GM12878 (cell line): ENCODE results near the gene ORM2. TPM values are rescaled to one million over a fixed set of nuclear protein-coding genes. Genes with fewer than 3 reads are reported as not detected.
A peak's percentile ranks its signal among the peaks of the same experiment; 100 is the strongest.

Experiments
- ATF7 ChIP-seq: fragments of 450-650 bp; IDR thresholded peaks from 2 replicates; pipeline ENCODE4 v1.6.1; 2016; ENCODE audit warnings: low read depth, mild to moderate bottlenecking
- EED ChIP-seq: sonication (generic); IDR thresholded peaks from 2 replicates; pipeline ENCODE4 v1.6.1; 2016; ENCODE audit warnings: antibody characterized with exemption, low read depth
- ETV6 ChIP-seq, 2 experiments: fragments of 450-650 bp in 1 of 2; IDR thresholded peaks in 1 of 2; conservative IDR thresholded peaks in 1 of 2; 2 replicates each; pipeline ENCODE4 v1.6.1; 2014; ENCODE audit warnings: antibody characterized with exemption in 1 of 2, borderline replicate concordance in 1 of 2, low read depth in 1 of 2, mild to moderate bottlenecking in 1 of 2, moderate library complexity in 1 of 2
- IKZF1 ChIP-seq: fragments of 450-650 bp; conservative IDR thresholded peaks from 2 replicates; pipeline ENCODE4 v1.6.1; 2017; ENCODE audit warnings: antibody characterized with exemption, mild to moderate bottlenecking
- JUND ChIP-seq: IDR thresholded peaks from 2 replicates; pipeline ENCODE4 v1.6.1; 2012; ENCODE audit warnings: low read depth, mild to moderate bottlenecking, low read length, improper control_type of control experiment, moderate library complexity
- KAT2A ChIP-seq: conservative IDR thresholded peaks from 2 replicates; pipeline ENCODE4 v1.6.1; 2011; ENCODE audit warnings: low read depth, low read length; ENCODE audit not compliant: control insufficient read depth
- MXI1 ChIP-seq: fragments of 150-350 bp; IDR thresholded peaks from 2 replicates; pipeline ENCODE4 v1.6.1; 2011; ENCODE audit warnings: low read depth, mild to moderate bottlenecking, inconsistent platforms, low read length, improper control_type of control experiment
- MYC ChIP-seq: IDR thresholded peaks from 2 replicates; pipeline ENCODE4 v1.6.1; 2011; ENCODE audit warnings: mild to moderate bottlenecking, low read length, moderate library complexity, inconsistent platforms; ENCODE audit not compliant: insufficient read depth, insufficient replicate concordance, insufficient read length, severe bottlenecking
- NFIC ChIP-seq: IDR thresholded peaks from 2 replicates; pipeline ENCODE4 v1.6.1; 2012; ENCODE audit warnings: low read depth, mild to moderate bottlenecking, inconsistent platforms, low read length, moderate library complexity
- NR2C1 ChIP-seq: fragments of 450-650 bp; IDR thresholded peaks from 2 replicates; pipeline ENCODE4 v1.6.1; 2017; ENCODE audit warnings: antibody characterized with exemption, mild to moderate bottlenecking, moderate library complexity
- NR2F1 ChIP-seq: fragments of 450-650 bp; conservative IDR thresholded peaks from 2 replicates; pipeline ENCODE4 v1.6.1; 2017; ENCODE audit warnings: mild to moderate bottlenecking
- POU2F2 ChIP-seq: IDR thresholded peaks from 3 replicates; pipeline ENCODE4 v1.6.1; 2011; ENCODE audit warnings: low read depth, mild to moderate bottlenecking, low read length, borderline replicate concordance
- RAD21 ChIP-seq: IDR thresholded peaks from 2 replicates; pipeline ENCODE4 v1.6.1; 2011; ENCODE audit warnings: mild to moderate bottlenecking, low read depth, low read length, moderate library complexity; ENCODE audit not compliant: insufficient read depth
- RBBP5 ChIP-seq: fragments of 200-600 bp; sonication (generic); conservative IDR thresholded peaks from 2 replicates; pipeline ENCODE4 v1.6.1; 2016
- RCOR1 ChIP-seq: conservative IDR thresholded peaks from 2 replicates; pipeline ENCODE4 v1.6.1; 2012; ENCODE audit warnings: low read depth, low read length, improper control_type of control experiment
- SMAD1 ChIP-seq: fragments of 450-650 bp; IDR thresholded peaks from 2 replicates; pipeline ENCODE4 v1.6.1; 2018; ENCODE audit warnings: mild to moderate bottlenecking, low read depth; ENCODE audit not compliant: partially characterized antibody
- SMC3 ChIP-seq: IDR thresholded peaks from 2 replicates; pipeline ENCODE4 v1.6.1; 2011; ENCODE audit warnings: low read length, improper control_type of control experiment, borderline replicate concordance
- SREBF2 ChIP-seq: IDR thresholded peaks from 2 replicates; pipeline ENCODE4 v1.6.1; 2012; ENCODE audit warnings: mild to moderate bottlenecking, low read length
- SUPT20H ChIP-seq: IDR thresholded peaks from 2 replicates; pipeline ENCODE4 v1.6.1; 2011; ENCODE audit warnings: low read depth, mild to moderate bottlenecking, low read length, moderate library complexity, borderline replicate concordance; ENCODE audit not compliant: control insufficient read depth
- TCF12 ChIP-seq: IDR thresholded peaks from 2 replicates; pipeline ENCODE4 v1.6.1; 2011; ENCODE audit warnings: low read depth, mild to moderate bottlenecking, low read length
- TCF3 ChIP-seq: IDR thresholded peaks from 2 replicates; pipeline ENCODE4 v1.6.1; 2012; ENCODE audit warnings: low read depth, mild to moderate bottlenecking, low read length, borderline replicate concordance; ENCODE audit not compliant: insufficient read depth
- ZSCAN29 ChIP-seq: fragments of 450-650 bp; IDR thresholded peaks from 2 replicates; pipeline ENCODE4 v1.6.1; 2017; ENCODE audit warnings: mild to moderate bottlenecking, moderate library complexity
- polyA plus RNA-seq, 11 experiments: library from polyadenylated mRNA; depleted of rRNA in 4 of 11; unstranded in 6 of 11; stranded (reverse) in 5 of 11; fragments of >200 nt; fragmentation: Nextera tagmentation in 4 of 11; fragmentation: Illumina TruSeq in 1 of 11; extraction: Ambion mirVana in 4 of 11; extraction: Trizol in 1 of 11; gene quantifications; 1 replicate in 1 of 11; 2 replicates in 10 of 11; pipeline versions ENCODE4 v1.2.1 to v1.2.3, GENCODE V29; 2011 to 2016; ENCODE audit warnings: inconsistent platforms in 2 of 11, missing spikeins in 2 of 11, low read depth in 1 of 11
- total RNA-seq, 4 experiments: library from RNA; depleted of rRNA in 3 of 4; stranded (reverse); fragments of >200 nt in 3 of 4; fragmentation: Illumina TruSeq in 1 of 4; extraction: Trizol in 1 of 4; gene quantifications; 2 replicates each; pipeline versions ENCODE4 v1.2.1 to v1.2.3, GENCODE V29; 2013 to 2021
- TF ChIP-seq, protein P1 (sequence below): fragments of 450-650 bp; formaldehyde crosslinking; IDR thresholded peaks from 2 replicates; pipeline ENCODE4 v1.4.0; 2022; ENCODE audit warnings: mild to moderate bottlenecking, moderate library complexity
- TF ChIP-seq, protein P2 (sequence below): fragments of 450-650 bp; IDR thresholded peaks from 2 replicates; pipeline ENCODE4 v1.6.1; 2018; ENCODE audit warnings: borderline replicate concordance, mild to moderate bottlenecking; ENCODE audit not compliant: partially characterized antibody
- TF ChIP-seq, protein P3 (sequence below): fragments of 450-650 bp; IDR thresholded peaks from 2 replicates; pipeline ENCODE4 v1.6.1; 2016; ENCODE audit warnings: mild to moderate bottlenecking

The ORM2 gene
- total and polyA plus RNA-seq, 10 of the 15 experiments (the other 5 are each of a cell fraction or from before 2014, with no cell fraction given), result 0.64 TPM; not detected in 9

DNA sequence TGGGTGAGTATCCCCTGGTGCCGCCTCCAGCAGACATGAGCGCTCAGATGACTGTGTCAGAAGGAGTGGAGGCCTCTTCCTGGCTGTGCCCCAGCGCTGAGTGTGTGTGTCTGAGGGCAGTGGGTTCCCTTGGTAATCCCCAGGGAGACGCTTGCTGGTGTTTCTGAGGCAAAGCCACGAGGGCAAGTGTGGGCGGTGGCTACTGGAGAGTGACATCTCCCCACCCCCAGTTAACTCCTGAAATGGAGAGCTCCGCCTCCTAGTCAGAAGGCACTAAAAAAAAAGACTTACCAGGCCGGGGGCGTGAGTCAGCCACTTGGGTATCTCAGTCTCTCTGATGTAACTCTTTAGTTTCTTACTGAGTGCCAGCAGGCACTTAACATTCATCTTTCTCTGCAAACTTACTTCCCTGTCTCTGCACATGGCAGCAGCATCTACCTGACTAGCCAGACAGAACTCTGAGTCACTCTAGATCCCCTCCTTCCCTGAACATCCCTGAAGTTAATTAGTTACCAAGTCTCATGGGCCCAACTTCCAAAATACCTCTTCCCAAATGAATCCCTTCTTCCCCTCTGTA, 19.3 kb downstream of the ORM2 start (continued):
- TF ChIP-seq, protein P1, sequence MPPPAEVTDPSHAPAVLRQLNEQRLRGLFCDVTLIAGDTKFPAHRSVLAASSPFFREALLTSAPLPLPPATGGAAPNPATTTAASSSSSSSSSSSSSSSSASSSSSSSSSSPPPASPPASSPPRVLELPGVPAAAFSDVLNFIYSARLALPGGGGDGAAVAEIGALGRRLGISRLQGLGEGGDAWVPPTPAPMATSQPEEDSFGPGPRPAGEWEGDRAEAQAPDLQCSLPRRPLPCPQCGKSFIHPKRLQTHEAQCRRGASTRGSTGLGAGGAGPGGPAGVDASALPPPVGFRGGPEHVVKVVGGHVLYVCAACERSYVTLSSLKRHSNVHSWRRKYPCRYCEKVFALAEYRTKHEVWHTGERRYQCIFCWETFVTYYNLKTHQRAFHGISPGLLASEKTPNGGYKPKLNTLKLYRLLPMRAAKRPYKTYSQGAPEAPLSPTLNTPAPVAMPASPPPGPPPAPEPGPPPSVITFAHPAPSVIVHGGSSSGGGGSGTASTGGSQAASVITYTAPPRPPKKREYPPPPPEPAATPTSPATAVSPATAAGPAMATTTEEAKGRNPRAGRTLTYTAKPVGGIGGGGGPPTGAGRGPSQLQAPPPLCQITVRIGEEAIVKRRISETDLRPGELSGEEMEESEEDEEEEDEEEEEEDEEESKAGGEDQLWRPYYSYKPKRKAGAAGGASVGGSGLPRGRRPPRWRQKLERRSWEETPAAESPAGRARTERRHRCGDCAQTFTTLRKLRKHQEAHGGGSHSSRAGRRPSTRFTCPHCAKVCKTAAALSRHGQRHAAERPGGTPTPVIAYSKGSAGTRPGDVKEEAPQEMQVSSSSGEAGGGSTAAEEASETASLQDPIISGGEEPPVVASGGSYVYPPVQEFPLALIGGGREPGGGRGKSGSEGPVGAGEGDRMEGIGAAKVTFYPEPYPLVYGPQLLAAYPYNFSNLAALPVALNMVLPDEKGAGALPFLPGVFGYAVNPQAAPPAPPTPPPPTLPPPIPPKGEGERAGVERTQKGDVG (CRISPR knock-in tag), result no peak
- TF ChIP-seq SUPT20H (no peak), SMAD1 (no peak), NFIC (no peak; the same call in 1 of the 2 replicates), JUND (no peak), MXI1 (peak; percentile 89), KAT2A (no peak), ZSCAN29 (no peak), RCOR1 (no peak), ATF7 (peak; percentile 86), ETV6 (conservative IDR thresholded peaks at IDR 0.05 in 1 of 2, IDR thresholded peaks at IDR 0.05 in 1 of 2; ENCODE audit: borderline replicate concordance in 1 of 2, low read depth in 1 of 2) (no peak), NR2C1 (no peak), NR2F1 (0 out of 2 replicates have a peak, but pooled peaks have one; percentile 28), RAD21 (no peak), IKZF1 (peak; percentile 86), SREBF2 (no peak), RBBP5 (no peak), SMC3 (0 out of 2 replicates have a peak, but pooled peaks have one; percentile 5), EED (peak; percentile 71), POU2F2 (no peak), TCF3 (no peak), MYC (no peak), TCF12 (0 out of 2 replicates have a peak, but pooled peaks have one; percentile 28)
- TF ChIP-seq, protein P2, sequence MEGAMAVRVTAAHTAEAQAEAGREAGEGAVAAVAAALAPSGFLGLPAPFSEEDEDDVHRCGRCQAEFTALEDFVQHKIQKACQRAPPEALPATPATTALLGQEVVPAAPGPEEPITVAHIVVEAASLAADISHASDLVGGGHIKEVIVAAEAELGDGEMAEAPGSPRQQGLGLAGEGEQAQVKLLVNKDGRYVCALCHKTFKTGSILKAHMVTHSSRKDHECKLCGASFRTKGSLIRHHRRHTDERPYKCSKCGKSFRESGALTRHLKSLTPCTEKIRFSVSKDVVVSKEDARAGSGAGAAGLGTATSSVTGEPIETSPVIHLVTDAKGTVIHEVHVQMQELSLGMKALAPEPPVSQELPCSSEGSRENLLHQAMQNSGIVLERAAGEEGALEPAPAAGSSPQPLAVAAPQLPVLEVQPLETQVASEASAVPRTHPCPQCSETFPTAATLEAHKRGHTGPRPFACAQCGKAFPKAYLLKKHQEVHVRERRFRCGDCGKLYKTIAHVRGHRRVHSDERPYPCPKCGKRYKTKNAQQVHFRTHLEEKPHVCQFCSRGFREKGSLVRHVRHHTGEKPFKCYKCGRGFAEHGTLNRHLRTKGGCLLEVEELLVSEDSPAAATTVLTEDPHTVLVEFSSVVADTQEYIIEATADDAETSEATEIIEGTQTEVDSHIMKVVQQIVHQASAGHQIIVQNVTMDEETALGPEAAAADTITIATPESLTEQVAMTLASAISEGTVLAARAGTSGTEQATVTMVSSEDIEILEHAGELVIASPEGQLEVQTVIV, result no peak
- TF ChIP-seq, protein P3, sequence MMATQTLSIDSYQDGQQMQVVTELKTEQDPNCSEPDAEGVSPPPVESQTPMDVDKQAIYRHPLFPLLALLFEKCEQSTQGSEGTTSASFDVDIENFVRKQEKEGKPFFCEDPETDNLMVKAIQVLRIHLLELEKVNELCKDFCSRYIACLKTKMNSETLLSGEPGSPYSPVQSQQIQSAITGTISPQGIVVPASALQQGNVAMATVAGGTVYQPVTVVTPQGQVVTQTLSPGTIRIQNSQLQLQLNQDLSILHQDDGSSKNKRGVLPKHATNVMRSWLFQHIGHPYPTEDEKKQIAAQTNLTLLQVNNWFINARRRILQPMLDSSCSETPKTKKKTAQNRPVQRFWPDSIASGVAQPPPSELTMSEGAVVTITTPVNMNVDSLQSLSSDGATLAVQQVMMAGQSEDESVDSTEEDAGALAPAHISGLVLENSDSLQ, result peak; percentile 96
